Subcutaneous adipose tissue (tissue), 4 donors: ENCODE data around the gene UNC13B. TPM values are rescaled to one million over a fixed set of nuclear protein-coding genes. Genes with fewer than 3 reads are reported as not detected.

Experiments
- CTCF ChIP-seq: fragments of 450-650 bp; IDR thresholded peaks from one replicate; pipeline ENCODE4 v1.5.1; 2016; ENCODE audit warnings: low read depth, mild to moderate bottlenecking, control low read depth, antibody characterized with exemption, moderate library complexity
- total RNA-seq, 4 donors: library from RNA; depleted of rRNA; stranded (reverse); fragments of >200 nt; gene quantifications; one replicate each; pipeline ENCODE4 v1.1.0, GENCODE V29; 2016

UNC13B gene
- total RNA-seq, 4 donors from 2014 or later: 17.5 to 31.6 (median 28.9) TPM

GRCh38 chr9:35348109-35348508 is 186.3 kb downstream of the UNC13B start:
- TF ChIP-seq CTCF: no peak

DNA sequence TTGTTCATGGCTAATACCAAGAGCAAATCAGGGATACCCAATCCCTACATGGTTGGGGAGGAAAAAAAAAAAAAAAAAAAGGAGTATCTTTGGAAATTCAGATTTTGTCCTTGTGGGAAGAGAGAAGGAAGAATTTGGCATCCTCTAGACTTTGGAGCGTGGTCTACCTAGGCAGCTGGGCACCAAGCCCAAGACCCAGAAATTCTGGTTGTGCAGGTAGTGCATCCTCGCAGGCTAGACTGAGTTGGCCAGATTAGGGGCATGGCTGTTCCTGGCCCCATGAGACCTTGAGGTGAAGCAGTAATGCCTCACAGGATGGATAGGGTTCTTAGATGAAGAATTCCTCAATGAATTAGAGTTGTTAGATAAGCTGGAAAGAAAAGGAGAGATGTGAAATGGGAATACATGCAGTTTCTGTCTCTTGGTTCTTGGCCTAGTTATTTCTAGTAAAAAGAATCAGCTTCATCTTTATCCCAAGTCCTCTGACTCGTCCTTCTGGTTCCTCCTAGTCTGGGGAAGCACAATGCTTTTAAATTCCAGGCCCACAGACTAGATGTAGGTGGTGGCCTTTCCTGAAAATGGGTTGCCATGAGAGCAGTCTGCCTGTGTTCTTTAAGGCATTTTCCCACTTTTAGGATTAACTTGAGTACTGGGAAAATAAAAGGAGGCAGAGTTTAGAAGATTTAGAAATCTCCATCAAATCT is 187.6 kb downstream of the UNC13B start:
- no peak for TF ChIP-seq CTCF

GRCh38 chr9:35350212-35350611 is 188.4 kb downstream of the UNC13B start:
- TF ChIP-seq CTCF: no peak

DNA sequence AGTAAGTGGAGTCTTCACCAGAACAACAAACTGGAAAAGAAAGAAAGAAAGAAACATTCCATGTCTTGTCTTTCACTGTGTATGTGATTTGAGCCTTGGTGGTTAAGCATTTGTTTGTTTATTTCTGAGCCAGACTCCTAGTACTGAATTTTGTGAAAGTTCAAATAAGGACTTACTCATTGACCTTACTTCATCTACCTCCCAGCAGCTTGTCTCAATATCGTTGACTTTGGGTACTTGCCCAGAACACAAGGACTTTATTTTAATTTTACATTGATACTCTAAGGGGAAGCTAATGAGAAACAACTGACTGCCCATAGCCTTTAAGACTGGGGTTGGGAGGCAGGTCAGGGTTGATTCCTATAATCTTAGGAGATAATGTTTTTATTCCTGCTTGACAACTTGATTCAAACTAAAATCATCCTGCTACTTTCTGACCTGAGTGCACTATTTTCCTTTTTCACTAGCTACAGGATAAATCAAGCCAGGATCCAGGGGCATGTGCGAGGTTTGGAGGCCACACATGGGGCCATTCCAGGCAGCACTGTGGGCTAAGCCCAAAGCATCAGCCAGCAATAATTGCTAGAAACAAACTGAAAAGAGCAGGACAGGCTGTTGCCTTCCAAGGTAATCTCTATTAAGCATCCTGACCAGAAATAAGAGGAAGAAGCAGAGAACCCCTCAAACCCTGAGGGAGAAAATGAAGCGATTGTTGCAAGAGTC is 189.2 kb downstream of the UNC13B start:
- no peak for TF ChIP-seq CTCF

DNA sequence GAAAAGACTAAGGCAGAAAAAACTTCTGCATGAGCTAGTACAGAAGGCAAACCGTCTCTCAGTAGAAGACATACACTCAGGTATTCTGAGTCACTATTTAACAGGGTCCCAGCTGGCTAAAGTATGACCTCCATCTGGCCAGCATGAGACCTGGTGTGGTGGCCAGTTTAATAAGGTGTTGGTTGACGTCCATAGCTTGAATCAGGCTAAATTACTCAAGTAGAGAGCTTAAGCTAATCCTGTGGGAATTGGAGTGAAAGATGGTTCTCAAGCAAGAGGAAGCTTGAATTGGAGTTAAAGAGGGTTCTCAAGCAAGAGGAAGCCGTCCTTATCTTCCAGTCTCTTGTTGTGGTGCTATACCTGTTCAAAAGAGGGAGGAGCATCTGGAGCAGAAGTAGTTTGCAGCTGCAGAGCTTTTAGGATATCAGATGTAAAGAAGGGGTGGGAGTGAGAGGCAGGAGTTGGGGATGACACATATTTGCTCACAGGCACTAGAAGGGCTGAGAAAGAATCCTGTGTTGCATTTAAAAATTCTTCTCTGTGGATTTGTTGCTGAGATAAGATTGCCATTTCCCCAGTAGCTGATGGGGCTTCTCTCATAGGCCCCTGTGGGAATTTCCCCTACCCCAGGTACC is 192.0 kb downstream of the UNC13B start:
- TF ChIP-seq CTCF: no peak

- TF ChIP-seq CTCF: no peak
Observed at GRCh38 chr9:35355939-35356338, 194.1 kb downstream of the UNC13B start.

DNA sequence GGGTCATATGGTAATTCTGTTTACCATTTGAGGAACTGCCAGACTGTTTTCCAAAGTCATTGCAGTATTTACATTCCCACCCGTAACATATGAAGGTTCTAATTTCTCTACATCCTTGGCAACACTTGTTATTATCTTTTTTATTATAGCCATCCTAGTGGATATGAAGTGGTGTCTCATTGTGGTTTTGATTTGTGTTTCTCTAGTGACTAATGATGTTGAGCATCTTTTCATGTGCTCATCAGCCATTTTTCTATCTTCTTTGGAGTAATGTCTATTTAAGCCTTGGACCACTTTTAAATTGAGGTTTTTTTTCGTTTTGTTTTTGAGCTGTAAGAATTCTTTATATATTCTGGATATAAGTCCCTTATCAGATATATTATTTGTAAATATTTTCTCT is 195.3 kb downstream of the UNC13B start:
- TF ChIP-seq CTCF: no peak
